Measurements from ENCODE around the gene ZNF653.

ZNF653 gene

DNA sequence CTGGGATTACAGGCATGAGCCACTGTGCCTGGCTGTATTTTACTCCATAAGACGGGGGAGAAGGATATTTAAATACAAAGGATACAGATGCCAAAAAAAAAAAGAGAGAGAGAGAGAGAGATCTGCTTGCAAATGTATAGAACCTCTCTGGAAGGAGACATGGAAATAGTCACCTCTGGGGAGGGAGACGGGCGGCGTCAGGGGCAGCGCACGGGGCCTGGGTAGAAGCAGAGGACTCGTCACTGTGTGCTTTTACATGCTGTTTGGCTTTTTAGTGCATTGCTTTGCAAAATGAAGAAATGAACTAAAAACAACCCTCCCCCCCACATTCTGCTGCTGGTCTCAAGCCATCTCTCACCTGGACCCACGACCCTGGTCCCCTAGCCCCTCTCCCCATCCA, 4.8 kb upstream of the ZNF653 start:
- no peak for DNase-seq

DNA sequence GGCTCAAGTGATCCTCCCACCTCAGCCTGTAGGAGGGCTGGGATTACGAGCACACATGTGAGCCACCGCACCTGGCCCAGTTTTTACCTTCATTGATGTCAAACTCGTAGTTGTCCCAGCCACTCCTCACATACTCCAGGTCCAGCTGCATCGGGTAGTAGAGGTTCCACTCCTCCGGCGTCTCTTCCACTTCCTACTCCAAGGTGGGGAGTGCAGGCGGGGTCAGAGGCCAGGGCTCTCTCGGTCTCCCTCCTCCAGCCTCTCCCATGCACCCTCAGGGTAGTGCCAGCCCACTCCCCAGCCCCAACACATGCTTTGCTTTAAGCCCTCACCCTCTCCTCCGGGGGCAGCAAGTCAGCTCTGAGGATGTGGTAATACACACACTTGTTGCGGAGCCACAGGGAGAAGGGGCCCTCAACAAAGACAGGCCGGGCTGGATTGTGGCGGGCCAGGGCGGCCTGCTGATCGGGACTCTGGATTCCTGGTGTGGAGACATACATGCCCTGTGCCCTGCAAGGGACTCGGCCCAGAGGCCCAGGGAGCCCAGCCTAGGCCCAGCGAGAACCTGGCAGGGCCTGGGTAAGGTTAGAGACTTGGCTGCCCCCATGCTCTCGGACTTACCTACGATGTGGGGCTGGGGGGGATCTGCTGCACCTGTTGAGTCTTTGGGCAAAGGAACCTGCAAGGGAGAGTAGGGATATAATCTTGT, 1.9 kb upstream of the ZNF653 start:
- DNase-seq: no peak

DNA sequence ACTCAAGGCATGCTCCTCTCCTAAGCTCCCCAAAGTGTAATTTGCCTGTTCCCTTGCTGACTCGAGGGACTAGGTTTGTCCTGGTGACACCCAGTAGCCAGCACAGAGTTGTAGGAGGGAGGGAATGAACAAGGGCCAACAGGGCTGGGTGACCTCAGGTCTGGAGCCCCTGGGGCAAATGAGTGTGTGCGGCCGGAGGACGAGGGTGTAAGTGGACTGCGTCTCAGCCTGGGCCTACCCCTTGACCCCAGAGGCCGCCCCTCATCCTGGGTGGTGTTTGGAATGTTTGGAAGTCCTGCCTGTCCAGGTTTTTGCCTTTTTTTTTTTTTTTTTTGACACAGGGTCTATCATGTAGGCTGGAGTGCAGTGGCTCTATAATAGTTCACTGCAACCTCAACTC, 1.3 kb upstream of the ZNF653 start:
- no peak for DNase-seq

DNA sequence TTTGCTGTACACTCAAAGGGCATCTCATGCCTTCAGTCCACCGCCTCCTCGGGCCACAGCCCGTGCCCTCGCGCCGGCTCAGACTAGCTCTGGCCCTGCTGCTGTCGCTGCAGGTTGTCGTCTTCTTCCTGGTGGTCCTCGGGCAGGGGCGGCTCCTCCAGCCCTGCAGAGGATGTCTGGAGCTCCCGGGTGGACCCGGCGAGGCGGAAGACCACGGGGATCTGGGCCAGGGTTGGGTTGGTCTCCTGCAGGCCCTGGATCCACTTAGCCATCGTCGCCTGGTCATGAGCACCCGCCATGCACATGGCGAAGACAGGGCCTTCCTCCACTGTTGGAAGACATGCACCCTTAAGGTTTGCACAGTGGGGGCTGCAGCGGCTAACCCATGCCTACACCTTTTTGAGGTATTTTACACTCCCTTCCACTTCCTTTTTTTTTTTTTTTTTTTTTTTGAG, 489 bp upstream of the ZNF653 start:
- DNase-seq: no peak

DNA sequence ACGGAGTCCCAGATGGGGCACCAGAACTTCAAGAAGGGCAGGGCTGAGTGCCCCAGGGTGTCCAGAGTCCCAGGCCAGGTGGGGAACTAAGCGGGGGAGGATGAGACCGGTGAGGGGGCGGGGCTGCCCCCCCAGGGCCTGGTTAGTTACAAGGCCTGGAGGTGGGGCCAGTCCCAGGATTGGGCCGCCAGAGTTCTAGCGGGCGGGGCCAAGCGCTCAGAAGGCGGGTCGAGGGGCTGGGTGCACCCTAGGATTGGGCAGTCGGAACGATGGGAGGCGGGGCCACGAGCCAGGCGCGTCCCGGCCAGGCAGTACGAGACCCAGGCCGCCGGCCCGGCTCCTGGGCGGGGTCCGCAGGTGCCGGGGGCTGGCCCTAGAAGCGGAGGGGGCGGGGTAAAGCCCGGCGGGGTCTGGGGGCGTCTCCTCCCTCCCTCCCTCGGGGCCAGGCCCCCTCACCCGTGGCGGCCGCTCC, 571 bp downstream of the ZNF653 start:
- DNase-seq: peak; percentile 84

DNA sequence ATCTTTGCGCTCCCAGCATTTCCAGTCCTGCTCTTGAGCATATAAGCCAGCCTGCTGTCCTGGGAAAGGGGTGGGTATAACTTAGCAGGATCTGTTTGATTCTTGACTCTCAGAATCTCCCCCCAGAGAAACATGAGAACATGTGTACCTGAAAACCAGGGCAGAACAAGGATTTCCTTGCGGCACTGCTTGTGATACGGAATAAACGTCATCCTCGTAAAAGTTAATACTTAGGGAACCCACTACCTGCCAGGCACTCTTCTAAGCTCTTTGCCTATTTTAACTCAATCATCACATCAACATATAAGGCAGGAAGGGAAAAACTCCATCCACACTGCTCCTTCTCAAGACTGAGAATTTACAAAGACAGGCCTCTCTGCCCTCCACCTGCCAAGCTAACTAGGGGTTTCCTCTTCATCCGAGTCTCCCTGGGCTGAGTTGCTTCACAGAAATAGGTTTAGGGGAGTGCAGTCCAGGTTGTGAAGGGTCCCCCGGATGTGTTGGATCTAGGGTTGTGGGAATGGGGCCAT, 1.1 kb downstream of the ZNF653 start:
- no peak for DNase-seq

DNA sequence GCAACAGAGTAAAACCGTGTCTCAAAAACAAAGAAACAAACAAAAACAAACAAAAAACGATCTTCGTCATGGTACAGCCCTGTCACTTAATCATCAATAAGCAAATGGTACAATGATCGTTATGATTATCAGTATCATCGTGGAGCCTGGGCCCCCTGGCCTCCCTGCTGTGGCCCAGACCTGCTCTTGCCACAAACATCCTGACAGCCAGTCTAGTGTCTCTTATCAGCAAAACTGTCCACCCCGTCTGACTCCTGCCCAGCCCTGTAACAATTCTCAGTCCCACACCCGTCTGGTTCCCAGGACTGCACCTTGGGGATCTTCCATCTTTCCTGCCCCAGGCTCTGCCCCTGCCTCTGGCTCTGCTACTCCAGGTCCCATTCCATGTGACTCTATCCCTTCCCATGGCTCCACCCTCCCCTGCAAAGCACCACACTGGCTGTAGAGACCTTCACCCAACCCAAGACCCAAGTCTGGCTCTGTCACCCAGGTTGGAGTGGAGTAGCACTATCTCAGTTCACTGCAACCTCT, 5.7 kb downstream of the ZNF653 start:
- no peak for DNase-seq

DNA sequence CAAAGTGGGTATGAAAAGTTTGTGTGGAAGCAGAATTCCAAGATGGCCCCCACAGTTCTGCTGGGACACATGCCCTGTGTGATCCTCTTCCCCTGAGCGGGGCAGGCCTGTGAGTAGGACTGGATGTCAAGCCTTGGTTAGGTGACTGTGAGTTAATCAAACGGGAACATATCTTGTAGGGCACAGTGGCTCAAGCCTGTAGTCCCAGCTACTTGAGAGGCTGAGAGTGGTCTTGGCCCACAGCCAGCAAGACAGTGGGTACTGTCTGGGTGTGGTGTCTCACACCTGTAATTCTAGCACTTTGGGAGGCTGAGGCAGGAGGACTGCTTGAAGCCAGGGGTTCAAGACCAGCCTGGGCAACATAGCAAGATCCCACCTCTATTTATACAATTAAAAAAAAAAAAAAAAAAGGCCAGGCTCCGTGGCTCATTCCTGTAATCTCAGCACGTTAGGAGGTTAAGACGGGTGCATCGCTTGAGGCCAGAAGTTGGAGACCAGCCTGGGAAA, 6.4 kb downstream of the ZNF653 start:
- no peak for DNase-seq

DNA sequence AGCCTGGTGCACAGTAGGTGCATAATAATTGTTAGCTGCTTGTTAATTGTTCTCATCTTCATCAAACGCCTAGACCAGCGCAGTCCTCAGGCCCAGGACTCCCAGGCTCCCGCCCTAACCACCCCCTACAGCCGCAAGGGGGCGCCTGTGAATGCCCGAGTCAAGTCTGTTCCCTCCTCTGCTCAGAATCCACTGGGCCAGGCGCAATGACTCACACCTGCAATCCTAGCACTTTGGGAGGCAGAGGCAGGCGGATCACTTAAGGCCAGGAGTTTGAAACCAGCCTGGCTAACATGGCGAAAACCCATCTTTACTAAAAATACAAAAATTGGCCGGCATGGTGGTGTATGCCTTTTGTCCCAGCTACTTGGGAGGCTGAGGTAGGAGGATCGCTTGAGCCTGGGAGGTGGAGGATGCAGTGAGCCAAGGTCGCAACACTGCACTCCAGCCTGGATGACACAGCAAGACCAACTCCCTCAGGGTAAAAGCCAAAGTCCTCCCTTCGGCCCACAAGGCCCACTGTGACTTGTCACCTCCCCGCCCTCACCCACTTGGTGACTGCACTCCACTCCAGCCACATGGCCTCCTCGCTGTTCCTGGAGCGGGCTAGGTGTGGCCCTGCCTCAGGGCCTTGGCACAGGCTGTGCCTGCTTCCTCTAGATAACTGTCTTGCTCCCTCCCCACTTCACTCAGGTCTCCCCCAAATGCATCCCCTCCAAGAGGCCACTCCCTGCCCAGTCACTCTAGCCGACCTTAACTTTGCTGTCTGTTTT, 9.1 kb downstream of the ZNF653 start:
- no peak for DNase-seq

DNA sequence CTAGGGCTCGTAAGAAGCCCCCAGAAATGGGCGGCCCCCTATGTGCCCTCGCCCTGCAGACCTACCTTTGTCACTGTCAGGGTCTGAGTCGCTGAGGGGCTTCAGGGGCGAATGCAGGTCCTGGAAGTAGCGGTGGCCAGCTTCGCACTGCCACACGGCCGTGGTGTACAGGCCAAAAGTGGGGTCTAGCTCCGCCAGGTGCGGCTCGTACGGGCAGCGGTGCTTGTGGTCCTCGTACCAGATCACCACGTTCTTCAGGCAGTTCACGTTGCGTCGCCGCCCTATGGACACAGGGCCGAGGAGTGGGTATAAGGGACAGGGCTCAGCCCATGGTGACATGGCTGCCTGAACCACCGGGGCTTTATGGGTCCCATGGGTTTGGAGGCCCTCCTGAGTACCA, 9.8 kb downstream of the ZNF653 start:
- no peak for DNase-seq

DNA sequence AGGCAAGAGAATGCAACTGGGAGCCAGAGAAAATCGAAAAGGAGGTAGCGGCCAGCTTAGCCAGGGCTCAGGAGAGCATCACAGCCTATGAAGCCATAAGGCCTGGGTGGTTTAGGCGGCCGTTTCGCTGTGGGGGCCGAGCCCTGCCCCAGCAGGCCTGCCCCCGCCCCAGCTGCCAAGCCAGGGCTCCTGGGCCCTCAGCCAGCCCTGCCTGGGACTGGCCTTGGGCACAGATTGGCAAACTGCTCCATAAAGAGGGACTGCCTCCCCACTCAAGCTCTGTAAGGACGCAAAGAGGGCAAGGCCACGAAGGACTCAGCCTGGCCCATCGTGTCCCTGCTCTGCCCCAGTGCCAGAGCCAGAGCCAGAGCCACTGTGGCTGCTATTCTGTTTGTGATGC, 10.2 kb downstream of the ZNF653 start:
- no peak for DNase-seq

DNA sequence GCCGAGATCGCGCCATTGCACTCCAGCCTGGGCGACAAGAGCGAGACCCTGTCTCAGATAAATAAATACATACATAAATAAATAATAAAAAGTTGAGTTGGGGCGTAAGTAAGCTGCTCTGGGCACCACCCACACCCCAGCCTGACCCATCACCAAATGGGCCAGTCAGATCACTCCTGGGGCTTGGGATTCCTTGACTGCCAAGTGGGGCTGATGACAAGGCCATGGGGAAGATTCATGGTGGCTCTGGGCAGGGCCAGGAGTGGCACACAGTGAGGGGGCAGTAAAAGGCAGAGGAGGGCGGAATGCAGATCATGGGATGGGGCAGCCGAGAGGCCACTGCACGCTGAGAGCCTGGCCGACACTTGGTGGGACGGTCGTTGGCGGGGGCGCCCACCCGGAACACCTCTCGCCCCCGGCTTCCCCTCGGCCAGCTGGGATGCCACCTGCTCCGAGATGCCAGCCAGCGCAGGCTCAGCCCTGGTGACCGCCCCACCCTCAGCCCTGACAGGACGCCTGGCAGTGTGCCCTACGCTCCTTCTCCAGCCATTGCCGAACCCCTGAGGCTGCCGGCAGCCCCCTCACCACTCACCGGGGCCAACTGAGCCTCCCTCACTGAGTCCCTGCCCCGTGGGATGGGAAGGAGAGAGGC, 10.9 kb downstream of the ZNF653 start:
- no peak for DNase-seq

DNA sequence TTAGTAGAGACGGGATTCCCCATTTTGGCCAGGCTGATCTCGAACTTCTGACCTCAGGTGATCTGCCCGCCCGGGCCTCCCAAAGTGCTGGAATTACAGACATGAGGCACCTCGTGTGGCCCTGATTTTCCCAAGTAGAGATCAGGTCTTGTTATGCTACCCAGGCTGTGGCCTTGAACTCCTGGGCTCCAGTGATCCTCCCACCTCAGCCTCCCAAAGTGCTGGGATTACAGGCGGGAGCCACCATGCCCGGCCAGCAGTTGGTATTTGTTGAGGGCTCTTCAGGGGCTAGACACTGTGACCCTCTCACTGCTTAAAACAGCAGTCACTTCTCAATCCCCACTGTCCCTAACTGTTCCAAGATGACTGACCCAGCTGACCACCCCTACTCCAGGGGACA, 16.3 kb downstream of the ZNF653 start:
- DNase-seq: no peak

DNA sequence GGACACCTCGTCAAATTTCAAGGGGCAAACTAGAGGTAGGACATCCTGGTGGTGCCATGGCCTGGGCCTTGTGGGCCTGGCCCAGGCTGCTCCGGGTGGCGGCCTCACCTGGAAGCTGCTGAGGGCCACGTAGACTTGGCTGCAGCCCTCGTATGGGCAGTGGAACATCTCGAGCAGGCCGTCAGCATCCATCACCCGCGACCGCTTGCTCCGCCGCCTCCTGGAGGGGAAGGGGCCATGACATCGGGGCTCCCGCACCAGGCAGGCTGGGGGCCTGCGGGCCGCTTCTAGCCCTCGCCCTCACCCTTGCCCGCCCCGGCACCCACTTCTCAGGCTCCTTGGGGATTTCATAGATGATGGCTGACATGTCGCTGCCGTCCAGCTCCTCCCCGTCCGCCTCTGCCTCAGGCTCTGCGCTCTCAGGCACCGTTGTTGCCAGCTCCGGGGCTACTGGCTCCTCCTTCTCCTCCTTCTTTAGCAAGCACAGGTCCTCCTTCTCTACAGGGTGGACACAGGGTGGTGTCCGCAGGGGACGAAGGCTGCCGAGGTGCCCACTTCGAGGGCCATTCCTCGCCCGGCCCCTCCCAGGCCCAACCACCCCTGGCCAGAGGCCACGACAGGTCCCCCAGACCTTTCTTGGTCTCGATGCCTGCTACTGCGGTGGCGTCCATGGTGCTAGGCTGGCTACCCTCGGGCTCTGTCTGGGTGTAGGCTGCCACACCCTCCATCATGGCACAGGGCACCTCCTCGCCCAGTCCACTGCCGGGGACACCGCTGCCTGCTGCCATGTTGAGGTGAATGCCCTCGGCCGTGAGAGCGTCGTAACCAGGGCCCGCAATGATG, 18.8 kb downstream of the ZNF653 start:
- no peak for DNase-seq

DNA sequence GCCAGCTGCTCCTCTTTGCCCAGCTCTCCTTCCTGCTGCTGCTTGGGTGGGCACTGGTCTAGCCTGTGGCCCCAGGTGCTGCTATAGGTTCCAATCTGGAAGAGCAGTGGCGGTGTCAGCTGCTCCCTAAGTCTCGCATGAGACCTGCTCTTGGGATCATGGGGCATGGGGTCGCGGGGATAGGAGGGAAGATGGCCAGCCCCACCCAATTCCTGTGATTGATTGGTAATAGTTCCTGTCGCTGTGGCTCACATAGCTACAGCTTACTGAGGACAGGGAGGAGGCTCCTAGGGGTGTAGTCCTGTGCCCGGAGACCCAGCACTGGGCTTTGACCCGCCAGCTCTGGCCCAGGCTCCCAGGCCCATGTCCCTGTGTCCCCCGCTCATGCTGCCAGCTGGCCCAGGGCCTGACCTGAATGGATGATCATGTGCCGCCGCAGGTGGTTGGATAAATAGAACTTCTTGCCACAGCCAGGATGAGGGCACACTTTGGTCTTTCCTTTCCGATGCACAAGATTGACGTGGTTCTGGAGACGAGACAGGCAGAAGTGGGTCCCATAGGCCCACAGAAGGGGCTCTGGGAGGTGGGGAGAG, 20.3 kb downstream of the ZNF653 start:
- DNase-seq: no peak

DNA sequence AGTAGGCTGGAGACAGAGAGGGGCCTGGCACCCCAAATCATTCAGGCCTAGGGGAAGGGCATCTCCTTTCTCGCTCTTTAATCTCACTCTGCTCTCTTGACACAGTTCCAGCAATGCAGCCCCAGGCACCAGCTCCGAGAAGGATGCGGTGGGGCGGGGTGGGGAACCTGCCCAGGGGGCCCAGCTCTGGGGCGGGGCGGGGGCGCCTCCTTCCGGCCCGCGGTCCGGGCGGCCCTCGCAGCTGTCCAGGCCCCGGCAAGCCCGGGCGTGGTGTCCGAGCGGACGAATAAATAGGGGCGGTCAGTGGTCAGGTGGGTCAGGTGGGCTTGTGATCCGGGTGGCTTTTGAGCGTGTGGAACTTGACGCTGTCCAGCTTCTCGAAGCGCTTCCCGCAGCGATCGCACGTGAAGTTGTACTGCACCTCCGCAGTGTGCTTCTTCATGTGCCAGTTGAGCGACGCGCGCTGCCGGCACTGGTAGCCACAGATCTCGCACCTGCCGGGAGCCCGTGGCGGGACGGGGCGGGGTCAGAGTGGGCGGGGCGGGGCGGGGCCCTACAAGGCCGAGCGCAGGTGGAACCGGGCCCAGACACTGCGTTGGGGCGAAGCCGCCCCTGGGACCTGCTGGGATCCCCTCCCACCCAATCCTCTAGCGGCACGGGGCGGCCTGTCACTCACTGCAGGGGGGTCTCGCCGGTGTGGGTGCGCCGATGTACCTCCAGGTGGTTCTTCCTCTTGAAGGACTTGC, 22.1 kb downstream of the ZNF653 start:
- DNase-seq: no peak

DNA sequence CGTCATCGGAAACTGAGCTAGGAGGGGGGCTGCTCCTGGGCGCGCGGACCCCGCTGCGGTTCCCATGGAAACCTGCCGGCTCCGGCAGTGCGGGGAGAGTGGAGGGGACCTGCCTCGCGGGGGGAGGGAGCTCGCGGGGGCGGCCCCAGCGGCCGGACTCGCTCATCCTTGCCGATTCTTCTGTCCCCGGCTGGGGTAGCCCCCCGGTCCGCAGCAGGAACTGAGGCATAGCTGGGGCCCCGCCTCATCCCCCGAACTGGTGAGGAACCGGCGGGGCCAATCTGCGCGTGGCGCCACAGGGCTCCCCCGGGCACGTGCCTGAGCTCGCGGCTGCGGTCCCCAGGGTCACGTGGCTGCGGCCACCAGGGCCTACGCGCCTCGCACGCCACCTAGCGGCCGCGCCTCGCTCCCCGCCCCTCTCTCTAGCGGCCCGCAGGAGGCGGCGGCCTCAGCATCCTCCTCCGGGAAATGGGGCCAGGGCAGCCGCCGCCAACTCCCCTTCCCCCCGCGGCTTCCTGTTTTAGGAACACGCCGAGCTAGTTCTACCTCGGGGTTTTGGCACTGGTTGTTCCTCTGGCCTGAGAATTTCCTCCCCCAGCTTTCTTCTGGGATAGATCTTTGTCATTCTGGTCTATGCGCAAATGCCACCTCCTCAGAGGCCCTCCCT, 23.1 kb downstream of the ZNF653 start:
- peak; percentile 65 for DNase-seq

DNA sequence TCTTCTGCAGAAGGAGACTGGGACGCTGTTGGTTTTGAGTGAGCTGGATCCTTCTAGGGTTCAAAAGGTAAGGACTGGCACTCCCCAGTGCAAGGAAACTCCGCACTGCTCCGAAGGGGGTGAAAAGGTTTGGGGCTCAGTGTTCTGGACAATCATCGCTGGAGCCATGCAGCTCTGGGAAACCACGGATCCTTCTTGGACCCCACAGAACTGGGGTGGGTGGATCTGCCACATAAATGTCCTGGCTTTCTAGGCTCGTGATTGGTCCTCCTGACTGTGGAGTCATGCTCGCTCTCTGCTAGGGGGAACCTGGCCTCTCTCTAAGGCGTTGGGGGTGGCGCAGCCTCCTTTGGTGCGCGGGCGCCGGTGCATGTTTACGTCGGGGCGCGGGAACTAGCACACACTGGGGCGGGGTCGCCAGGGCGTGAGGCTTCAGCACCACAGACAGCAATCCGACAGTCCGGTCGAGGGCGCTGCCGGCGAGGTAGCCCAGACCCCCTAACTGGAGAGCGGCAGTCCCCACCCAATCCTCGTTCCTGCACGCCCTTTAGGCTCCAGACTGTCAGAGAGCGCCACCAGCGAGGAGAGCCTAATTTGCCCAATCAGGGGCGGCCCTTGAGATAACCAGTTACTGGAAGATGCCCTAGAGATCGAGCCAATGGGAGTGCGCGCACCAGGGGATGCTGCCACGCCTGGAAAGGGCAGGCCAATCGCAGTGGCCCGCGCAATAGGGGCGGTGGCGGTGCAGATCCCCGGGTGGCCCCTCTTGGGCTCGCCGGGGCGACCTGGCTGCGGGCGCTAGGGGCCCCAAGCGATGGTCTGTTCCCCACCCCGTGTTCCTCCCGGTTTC, 23.9 kb downstream of the ZNF653 start:
- DNase-seq: peak; percentile 79
